ENCODE measurements around the gene TMEM178B. TPM values are rescaled to one million over a fixed set of nuclear protein-coding genes. Genes with fewer than 3 reads are reported as not detected.

The TMEM178B gene
- total and polyA plus RNA-seq, 2 of the 13 experiments (the other 11 are each of a cell fraction or from before 2014, with no cell fraction given), result 0.01 to 0.02 TPM

DNA sequence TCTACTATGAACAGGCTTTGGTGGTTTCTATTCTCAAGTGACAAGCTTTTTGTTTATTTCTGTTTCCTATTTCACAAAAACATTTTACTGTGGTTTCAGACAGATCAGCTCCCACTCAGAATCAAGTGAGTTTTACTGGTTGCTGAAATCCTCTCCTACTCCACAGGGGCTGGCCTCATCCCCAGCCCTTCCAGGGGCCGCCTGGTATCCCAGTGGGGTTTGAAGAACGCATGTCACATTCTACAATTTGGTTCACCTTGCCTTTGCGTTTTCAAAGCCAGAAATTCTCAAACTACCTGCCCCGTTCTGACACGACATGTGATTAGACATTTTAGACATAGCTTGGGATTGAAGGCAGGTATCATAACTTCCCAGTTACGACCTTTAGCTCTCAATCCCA is 316.5 kb downstream of the TMEM178B start (continued):
- TF ChIP-seq, protein P1, sequence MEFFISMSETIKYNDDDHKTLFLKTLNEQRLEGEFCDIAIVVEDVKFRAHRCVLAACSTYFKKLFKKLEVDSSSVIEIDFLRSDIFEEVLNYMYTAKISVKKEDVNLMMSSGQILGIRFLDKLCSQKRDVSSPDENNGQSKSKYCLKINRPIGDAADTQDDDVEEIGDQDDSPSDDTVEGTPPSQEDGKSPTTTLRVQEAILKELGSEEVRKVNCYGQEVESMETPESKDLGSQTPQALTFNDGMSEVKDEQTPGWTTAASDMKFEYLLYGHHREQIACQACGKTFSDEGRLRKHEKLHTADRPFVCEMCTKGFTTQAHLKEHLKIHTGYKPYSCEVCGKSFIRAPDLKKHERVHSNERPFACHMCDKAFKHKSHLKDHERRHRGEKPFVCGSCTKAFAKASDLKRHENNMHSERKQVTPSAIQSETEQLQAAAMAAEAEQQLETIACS (CRISPR knock-in tag; IDR thresholded peaks at IDR 0.05), result no peak
- TF ChIP-seq ZNF274 (CRISPR knock-in tag; IDR thresholded peaks at IDR 0.05), result no peak
- TF ChIP-seq, protein P2, sequence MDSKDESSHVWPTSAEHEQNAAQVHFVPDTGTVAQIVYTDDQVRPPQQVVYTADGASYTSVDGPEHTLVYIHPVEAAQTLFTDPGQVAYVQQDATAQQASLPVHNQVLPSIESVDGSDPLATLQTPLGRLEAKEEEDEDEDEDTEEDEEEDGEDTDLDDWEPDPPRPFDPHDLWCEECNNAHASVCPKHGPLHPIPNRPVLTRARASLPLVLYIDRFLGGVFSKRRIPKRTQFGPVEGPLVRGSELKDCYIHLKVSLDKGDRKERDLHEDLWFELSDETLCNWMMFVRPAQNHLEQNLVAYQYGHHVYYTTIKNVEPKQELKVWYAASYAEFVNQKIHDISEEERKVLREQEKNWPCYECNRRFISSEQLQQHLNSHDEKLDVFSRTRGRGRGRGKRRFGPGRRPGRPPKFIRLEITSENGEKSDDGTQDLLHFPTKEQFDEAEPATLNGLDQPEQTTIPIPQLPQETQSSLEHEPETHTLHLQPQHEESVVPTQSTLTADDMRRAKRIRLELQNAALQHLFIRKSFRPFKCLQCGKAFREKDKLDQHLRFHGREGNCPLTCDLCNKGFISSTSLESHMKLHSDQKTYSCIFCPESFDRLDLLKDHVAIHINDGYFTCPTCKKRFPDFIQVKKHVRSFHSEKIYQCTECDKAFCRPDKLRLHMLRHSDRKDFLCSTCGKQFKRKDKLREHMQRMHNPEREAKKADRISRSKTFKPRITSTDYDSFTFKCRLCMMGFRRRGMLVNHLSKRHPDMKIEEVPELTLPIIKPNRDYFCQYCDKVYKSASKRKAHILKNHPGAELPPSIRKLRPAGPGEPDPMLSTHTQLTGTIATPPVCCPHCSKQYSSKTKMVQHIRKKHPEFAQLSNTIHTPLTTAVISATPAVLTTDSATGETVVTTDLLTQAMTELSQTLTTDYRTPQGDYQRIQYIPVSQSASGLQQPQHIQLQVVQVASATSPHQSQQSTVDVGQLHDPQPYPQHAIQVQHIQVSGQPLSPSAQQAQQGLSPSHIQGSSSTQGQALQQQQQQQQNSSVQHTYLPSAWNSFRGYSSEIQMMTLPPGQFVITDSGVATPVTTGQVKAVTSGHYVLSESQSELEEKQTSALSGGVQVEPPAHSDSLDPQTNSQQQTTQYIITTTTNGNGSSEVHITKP (CRISPR knock-in tag; IDR thresholded peaks at IDR 0.05; ENCODE audit: low read depth), result no peak
- no peak for TF ChIP-seq FOXA3 (CRISPR knock-in tag; IDR thresholded peaks at IDR 0.05)
- no peak for TF ChIP-seq PHF5A (CRISPR knock-in tag; IDR thresholded peaks at IDR 0.05; ENCODE audit: low read depth, unreplicated experiment)
- no peak for TF ChIP-seq ZKSCAN5 (CRISPR knock-in tag; IDR thresholded peaks at IDR 0.05)
- TF ChIP-seq REL (CRISPR knock-in tag; conservative IDR thresholded peaks at IDR 0.05), result no peak
- TF ChIP-seq ZMYM3 (CRISPR knock-in tag; IDR thresholded peaks at IDR 0.05), result no peak
- no peak for TF ChIP-seq CCDC6 (CRISPR knock-in tag; IDR thresholded peaks at IDR 0.05)
- no peak for TF ChIP-seq MTA1 (CRISPR knock-in tag; IDR thresholded peaks at IDR 0.05; ENCODE audit: borderline replicate concordance)

Measured in HepG2 (cell line).